ENCODE data around the gene GGN. TPM values are rescaled to one million over a fixed set of nuclear protein-coding genes. Genes with fewer than 3 reads are reported as not detected.

GGN gene
- polyA plus RNA-seq, 1 donor (not counting 4 experiments of a cell fraction or from before 2014, with no cell fraction given), result not detected

DNA sequence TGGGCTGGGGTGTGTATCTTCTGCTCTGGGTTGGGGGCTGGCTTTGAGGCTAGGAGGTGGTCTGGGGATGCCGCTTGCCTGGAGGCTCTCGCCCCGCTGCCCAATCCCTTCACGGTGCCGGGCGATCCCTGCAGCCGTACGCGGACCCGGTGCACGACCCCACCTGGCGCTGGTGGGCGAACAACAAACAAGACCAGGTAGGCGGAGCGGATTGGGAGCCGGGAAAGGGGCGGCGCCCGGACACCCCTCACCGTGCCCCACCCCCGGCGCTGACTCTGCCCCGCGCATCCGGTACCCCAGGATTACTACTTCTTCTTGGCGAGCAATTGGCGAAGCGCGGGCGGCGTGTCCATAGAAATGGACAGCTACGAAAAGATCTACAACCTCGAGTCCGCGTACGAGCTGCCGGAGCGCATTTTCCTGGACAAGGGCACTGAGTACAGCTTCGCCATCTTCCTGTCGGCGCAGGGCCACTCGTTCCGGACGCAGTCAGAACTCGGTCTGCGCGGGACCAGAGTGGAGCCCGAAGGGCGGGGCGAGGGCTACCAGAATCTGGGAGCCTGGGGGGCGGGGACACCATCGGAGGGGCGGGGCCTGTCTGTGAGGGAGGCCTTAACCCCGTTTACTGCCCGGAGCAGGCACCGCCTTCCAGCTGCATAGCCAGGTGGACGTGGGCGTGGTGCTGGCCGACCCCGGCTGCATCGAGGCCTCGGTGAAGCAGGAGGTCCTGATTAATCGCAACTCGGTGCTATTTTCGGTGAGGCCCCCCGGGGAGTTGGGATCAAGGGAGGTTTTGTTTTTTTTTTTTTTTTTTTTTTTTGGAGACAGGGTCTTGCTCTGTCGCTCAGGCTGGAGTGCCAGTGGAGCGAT, 25.5 kb downstream of the GGN start:
- no peaks in the 10 kb centered on the region for H3K9me3 ChIP-seq (ENCODE audit: control insufficient read depth, low read depth, low read length)
- no peaks in the 10 kb centered on the region for H3K9me1 ChIP-seq (ENCODE audit: control insufficient read depth, extremely low read depth, insufficient read depth, low read length)
- FAIRE-seq, result no peak
- no peaks in the 10 kb centered on the region for H3K36me3 ChIP-seq (ENCODE audit: control insufficient read depth in 2 of 2, extremely low read depth in 1 of 2, insufficient read depth in 2 of 2, low read length in 2 of 2)
- no peaks in the 10 kb centered on the region for H3K79me2 ChIP-seq (ENCODE audit: control insufficient read depth, insufficient read depth, low read length)
- H3K9ac ChIP-seq (ENCODE audit: control insufficient read depth, extremely low read depth, insufficient read depth, low read length), result peak overlapping the region; percentile 33
- H4K20me1 ChIP-seq (ENCODE audit: control insufficient read depth, extremely low read depth, insufficient read depth, low read length), result no peaks in the 10 kb centered on the region
- peak; percentile 28 for DNase-seq (ENCODE audit: low read depth, low spot score)
- H2AFZ ChIP-seq (ENCODE audit: control insufficient read depth, low read length), result peak overlapping the region; percentile 97
- H3K27ac ChIP-seq (ENCODE audit: control insufficient read depth, insufficient read depth, low read length), result no peak overlapping the region
- TF ChIP-seq EZH2 (IDR thresholded peaks at IDR 0.05; ENCODE audit: low read length), result no peak
- TF ChIP-seq, protein P1, sequence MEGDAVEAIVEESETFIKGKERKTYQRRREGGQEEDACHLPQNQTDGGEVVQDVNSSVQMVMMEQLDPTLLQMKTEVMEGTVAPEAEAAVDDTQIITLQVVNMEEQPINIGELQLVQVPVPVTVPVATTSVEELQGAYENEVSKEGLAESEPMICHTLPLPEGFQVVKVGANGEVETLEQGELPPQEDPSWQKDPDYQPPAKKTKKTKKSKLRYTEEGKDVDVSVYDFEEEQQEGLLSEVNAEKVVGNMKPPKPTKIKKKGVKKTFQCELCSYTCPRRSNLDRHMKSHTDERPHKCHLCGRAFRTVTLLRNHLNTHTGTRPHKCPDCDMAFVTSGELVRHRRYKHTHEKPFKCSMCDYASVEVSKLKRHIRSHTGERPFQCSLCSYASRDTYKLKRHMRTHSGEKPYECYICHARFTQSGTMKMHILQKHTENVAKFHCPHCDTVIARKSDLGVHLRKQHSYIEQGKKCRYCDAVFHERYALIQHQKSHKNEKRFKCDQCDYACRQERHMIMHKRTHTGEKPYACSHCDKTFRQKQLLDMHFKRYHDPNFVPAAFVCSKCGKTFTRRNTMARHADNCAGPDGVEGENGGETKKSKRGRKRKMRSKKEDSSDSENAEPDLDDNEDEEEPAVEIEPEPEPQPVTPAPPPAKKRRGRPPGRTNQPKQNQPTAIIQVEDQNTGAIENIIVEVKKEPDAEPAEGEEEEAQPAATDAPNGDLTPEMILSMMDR (optimal IDR thresholded peaks at IDR 0.05 in 1 of 3, IDR thresholded peaks at IDR 0.05 in 1 of 3, conservative IDR thresholded peaks at IDR 0.05 in 1 of 3; ENCODE audit: extremely low read depth in 1 of 3, insufficient read depth in 2 of 3, low read length in 3 of 3), result no peak
- peak overlapping the region; percentile 54 to 73 (median 64) for H3K4me3 ChIP-seq (ENCODE audit: control insufficient read depth in 2 of 3, extremely low read depth in 1 of 3, insufficient read depth in 2 of 3, low read depth in 1 of 3, low read length in 3 of 3)
- dilution Hi-C loops (cut with MboI; ENCODE audit: extremely low pct_ligation_motif_present, low sequenced_read_pairs), result no loop called here
- peaks cover 6% of the 10 kb centered on the region for H3K4me1 ChIP-seq (ENCODE audit: control insufficient read depth, extremely low read depth, insufficient read depth, low read length)
- peak overlapping the region; percentile 72 for H3K4me2 ChIP-seq (ENCODE audit: control insufficient read depth, extremely low read depth, insufficient read depth, low read depth, low read length)
- H3K27me3 ChIP-seq (ENCODE audit: control insufficient read depth, extremely low read depth, insufficient read depth, low read length), result peaks cover 30% of the 10 kb centered on the region

DNA sequence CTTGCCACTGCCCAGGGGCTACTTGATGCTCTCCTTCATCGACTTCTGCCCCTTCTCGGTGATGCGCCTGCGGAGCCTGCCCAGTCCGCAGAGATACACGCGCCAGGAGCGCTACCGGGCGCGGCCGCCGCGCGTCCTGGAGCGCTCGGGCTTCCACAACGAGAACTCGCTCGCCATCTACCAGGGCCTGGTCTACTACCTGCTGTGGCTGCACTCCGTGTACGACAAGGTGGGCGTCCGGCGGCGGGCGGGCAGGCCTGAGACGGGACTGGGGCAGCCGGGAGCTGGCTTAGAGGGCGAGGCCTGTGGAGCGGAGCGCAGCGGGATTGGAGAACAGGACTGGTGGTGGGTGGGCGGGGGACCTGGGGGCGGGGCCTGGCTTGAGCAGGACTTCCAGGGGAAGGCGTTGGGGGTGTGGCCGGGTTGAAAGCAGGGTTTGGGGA, 26.2 kb downstream of the GGN start:
- Histone ChIP-seq H3K4me2 (ENCODE audit: control insufficient read depth, extremely low read depth, insufficient read depth, low read depth, low read length) (peak overlapping the region; percentile 72), H3K9ac (ENCODE audit: control insufficient read depth, extremely low read depth, insufficient read depth, low read length) (no peak overlapping the region), H4K20me1 (ENCODE audit: control insufficient read depth, extremely low read depth, insufficient read depth, low read length) (no peaks in the 10 kb centered on the region), H3K27me3 (ENCODE audit: control insufficient read depth, extremely low read depth, insufficient read depth, low read length) (peaks cover 30% of the 10 kb centered on the region), H3K9me1 (ENCODE audit: control insufficient read depth, extremely low read depth, insufficient read depth, low read length) (no peaks in the 10 kb centered on the region), H3K36me3 (ENCODE audit: control insufficient read depth in 2 of 2, extremely low read depth in 1 of 2, insufficient read depth in 2 of 2, low read length in 2 of 2) (no peaks in the 10 kb centered on the region), H3K4me3 (ENCODE audit: control insufficient read depth in 2 of 3, extremely low read depth in 1 of 3, insufficient read depth in 2 of 3, low read depth in 1 of 3, low read length in 3 of 3) (peak overlapping the region; percentile 54 to 73 (median 64)), H3K9me3 (ENCODE audit: control insufficient read depth, low read depth, low read length) (no peaks in the 10 kb centered on the region), H3K27ac (ENCODE audit: control insufficient read depth, insufficient read depth, low read length) (no peak overlapping the region), H3K4me1 (ENCODE audit: control insufficient read depth, extremely low read depth, insufficient read depth, low read length) (peaks cover 6% of the 10 kb centered on the region), H2AFZ (ENCODE audit: control insufficient read depth, low read length) (peak overlapping the region; percentile 97), H3K79me2 (ENCODE audit: control insufficient read depth, insufficient read depth, low read length) (no peaks in the 10 kb centered on the region)
- dilution Hi-C loops (cut with MboI; ENCODE audit: extremely low pct_ligation_motif_present, low sequenced_read_pairs), result no loop called here
- TF ChIP-seq EZH2 (IDR thresholded peaks at IDR 0.05; ENCODE audit: low read length), result no peak
- TF ChIP-seq, protein P1 (optimal IDR thresholded peaks at IDR 0.05 in 1 of 3, IDR thresholded peaks at IDR 0.05 in 1 of 3, conservative IDR thresholded peaks at IDR 0.05 in 1 of 3; ENCODE audit: extremely low read depth in 1 of 3, insufficient read depth in 2 of 3, low read length in 3 of 3), result peak in 1 of 3 experiments; percentile 39
- DNase-seq (ENCODE audit: low read depth, low spot score) (peak; percentile 41), FAIRE-seq (peak; percentile 17)
